ENCODE measurements around the gene TBXAS1.

Gene TBXAS1

DNA sequence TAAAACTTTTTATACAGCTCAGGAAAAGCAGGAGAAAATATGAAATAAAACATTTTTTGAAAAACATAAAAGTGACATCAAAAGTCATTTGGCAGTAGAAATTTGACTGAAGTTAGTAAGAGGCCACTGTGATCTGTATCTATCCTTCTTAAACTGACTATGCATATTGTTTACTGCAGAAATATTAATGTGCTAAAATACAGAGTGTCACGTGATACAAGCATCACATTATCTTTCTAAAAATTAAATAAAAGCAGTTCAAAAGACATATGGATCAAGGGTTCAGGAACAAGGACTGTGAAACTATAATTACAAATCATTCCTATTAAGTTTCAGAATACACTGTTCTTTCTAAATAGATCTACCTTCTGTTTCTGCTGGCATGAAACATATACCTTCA, 200.0 kb downstream of the TBXAS1 start:
- DNase-seq: no peak

DNA sequence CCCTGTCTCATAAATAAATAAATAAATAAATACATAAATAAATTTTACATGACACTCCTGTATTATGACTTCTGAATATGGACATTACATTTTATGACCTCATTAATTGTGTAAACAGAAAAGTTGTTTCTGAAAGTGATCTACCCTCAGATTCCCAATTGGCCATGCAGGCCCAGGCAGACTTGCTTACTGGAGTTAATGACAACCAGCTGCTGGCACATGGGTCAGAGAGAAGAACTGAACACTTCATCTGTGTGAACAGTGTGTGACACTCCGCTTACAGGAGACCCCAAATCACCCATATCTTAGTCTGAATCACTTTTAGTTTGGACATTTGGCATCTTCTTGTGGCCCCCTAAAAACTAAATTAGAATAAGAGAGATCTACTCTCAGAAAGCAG, 202.3 kb downstream of the TBXAS1 start:
- DNase-seq: no peak

- DNase-seq: no peak
Measured at GRCh38 chr7:140033036-140033435, 204.0 kb downstream of the TBXAS1 start.

GRCh38 chr7:140033779-140034363, 204.8 kb downstream of the TBXAS1 start:
- DNase-seq: no peak

- DNase-seq: no peak
Measured at GRCh38 chr7:140034421-140034820, 205.4 kb downstream of the TBXAS1 start.

DNA sequence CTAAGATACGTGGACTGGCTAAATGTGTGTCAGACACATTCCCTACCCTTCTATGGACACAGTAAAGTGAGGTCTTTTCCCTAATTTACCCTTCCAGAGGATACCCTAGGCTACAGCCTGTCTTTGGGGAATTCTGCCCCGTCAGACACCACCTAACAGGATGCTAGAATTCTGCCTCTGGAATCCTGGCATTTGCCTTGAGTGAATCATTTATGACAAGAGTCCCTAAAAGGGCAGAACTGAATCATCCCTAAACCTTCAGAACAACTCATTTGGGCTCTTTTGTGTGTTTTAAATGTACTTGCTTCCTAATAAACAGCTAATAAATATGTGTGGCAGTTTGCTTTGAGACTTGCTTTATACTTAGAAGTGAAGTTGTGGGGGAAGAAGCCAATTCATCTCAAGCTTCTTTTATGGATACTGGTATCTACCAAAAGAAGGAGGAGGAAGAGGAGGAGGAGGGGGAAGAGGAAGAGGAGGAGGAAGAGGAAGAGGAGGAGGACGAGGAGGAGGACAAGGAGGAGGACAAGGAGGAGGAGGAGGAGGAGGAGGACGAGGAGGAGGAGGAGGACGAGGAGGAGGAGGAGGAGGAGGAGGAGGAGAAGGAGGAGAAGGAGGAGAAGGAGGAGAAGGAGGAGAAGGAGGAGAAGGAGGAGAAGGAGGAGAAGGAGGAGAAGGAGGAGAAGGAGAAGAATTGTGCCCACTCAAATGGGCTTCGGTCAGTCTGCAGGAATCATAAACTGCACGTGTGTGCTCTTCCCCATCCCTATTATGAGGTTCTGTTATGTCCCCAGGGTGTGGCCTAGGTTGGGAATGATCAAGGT, 206.5 kb downstream of the TBXAS1 start:
- DNase-seq: no peak

DNA sequence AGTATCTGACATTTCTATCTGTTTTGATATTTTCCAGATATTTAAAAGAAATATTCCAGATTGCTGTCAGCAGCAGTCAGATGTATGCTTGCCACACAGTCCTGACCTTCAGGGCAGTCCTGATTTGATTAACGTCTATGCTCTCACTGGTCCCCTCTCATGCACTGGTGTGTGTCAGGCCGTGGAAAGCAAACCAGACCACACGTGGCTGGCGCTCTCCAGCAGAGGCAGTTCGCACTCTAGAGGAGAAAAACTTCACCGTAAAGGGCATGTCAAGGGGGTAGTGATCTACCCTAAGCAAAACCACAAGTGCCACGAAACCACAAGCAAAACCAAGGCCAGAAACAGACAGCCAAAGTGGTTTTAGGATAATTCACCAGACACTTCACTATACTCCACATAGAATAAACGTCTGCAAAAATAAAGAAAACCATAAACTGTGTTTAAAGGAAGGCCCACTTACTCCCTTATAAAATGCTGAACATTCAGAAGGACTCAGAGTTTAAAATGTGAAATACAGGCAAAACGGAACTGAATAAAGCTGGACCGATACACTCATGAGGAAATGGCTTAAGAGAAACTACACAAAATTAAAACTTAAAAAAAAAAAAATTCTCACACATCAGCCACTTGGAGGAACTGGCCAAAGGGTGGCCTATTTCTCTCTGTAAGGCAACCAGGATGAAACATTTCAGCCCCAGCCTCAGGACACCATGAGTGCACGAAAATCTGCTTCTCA, 207.3 kb downstream of the TBXAS1 start:
- DNase-seq: no peak

DNA sequence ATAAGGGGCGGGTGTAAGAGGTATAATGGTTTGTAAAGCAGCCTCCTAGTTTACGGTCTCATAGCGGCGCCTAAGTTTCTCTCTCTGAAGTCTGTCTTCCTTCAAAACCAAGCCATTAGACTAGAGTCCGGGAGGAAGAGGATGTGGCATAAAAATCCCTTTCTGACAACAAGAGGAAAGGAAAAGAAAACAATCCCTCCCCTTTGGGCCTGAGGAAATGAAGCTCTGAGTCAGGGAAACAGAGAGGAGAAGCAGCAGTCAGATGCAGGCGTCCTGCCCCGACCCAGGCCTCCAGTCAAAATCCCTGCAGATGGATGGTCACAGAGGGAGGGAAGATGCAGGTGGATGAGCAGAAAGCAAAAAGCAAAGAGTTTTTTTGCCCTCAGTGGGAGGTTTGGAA, 210.0 kb downstream of the TBXAS1 start:
- no peak for DNase-seq

DNA sequence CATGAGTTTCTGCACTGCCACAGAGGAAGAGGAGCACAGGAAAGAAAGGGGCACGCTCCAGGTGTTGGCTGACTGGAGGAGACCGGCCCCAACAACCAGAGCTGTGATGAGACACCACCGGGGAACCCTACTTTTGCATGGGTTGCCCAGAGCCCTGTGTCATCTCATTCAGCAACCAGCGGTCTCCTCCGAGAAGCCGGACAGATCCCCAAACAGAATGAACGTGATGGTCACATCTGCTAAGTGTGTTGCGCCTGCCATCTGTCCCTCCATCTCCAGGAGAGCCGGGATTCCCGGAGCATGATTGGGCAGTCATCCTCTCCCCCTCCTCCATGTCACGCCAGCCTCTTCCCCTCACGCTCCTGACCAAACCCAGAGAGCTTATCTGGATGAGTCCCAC, 210.8 kb downstream of the TBXAS1 start:
- no peak for DNase-seq

GRCh38 chr7:140041659-140042385, 212.8 kb downstream of the TBXAS1 start:
- no peak for DNase-seq

- DNase-seq: no peak
Measured at GRCh38 chr7:140042386-140042670, 213.3 kb downstream of the TBXAS1 start.

- DNase-seq: no peak
Measured at GRCh38 chr7:140044251-140044650, 215.2 kb downstream of the TBXAS1 start.

GRCh38 chr7:140045697-140046096, 216.6 kb downstream of the TBXAS1 start:
- no peak for DNase-seq

DNA sequence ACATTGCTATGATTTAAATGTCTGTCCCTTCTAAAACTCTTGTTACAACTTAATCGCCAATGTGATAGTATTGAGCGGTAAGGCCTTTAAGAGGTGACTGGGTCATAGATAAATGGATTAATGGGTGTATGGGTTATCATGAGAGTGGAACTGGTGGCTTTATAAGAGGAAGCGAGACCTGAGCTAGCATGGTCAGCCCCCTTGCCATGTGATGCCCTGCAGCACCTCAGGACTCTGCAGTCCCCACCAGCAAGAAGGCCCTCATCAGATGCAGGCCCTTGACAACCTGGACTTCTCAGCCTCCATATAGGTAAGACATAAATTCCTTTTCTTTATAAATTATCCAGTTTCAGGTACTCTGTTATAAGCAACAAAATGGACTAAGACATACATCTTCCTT, 218.1 kb downstream of the TBXAS1 start:
- DNase-seq: no peak

- no peak for DNase-seq
Measured at GRCh38 chr7:140048138-140048537, 219.1 kb downstream of the TBXAS1 start.

- DNase-seq: no peak
Measured at GRCh38 chr7:140048989-140049338, 219.9 kb downstream of the TBXAS1 start.

- no peak for DNase-seq
Measured at GRCh38 chr7:140049339-140050024, 220.4 kb downstream of the TBXAS1 start.

- DNase-seq: no peak
Measured at GRCh38 chr7:140050100-140050499, 221.0 kb downstream of the TBXAS1 start.

DNA sequence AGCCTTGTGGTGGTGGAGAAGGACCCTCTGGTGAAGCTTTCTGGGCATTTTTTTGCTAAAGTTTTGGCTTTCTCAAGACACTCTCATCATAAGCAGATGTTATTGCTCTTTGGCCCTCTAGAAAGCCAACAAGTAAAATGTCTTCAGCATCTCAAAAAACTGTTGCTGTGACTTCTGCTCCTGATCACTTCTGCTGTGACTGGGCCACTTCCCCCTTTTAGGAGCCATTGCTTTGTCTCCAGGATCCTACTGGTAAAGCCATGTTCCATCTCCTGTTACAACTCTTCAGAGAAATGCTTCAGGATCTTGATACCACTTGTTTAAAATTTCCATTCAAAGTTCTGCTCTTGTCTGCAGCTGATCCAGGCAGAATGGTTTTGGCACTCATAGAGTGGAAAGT, 222.8 kb downstream of the TBXAS1 start:
- DNase-seq: no peak

DNA sequence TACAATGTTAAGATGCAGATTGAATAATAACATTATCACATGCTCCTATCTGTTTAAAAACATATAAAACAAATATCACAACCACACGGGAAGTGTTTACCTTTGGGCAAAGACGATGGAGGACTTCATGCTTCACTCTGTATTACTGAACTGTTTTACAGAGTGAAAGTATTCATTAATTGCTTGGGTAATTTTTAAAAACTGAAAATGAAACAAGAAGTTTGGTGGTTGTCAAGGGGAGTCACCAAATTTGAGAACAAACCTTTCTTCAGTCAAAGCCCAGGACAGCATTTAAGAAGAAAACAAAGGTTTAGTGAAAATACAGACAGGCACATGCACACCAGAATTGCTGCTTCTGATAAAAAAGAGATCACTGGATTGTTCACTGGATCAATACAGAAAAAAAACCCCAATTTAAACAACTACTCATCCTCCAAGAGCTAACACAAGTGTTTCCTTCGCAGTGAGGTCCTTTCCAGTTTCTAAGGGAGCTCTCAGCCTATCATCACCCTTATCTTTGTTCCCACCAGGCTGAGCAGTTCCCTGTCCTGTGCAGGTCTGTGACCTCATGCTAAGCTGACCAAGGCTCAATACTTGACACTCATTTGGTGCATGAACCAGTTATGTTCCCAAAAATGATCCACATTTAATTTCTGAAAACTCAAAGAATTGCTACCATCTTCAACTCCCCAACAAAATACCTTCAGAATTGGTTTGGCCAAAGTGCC, 224.9 kb downstream of the TBXAS1 start:
- DNase-seq: no peak

GRCh38 chr7:140054751-140055150, 225.7 kb downstream of the TBXAS1 start:
- no peak for DNase-seq

- no peak for DNase-seq
Measured at GRCh38 chr7:140055833-140056232, 226.8 kb downstream of the TBXAS1 start.

Measured in KG1 (cell line).